Fibroblast of peridontal ligament (primary cell): Measurements from ENCODE around the gene DENND4A.
"Not testable (repeated sequence)": the region's sequence is repeated elsewhere in the genome, so short reads cannot be mapped to it uniquely, and the experiment has no call there.

Experiments used
- DNase-seq: peaks from one replicate; pipeline ENCODE4 v3.0.0-alpha.2; 2010; ENCODE audit errors: extremely low read depth

The DENND4A gene

GRCh38 chr15:65757256-65757655 is 34.8 kb downstream of the DENND4A start:
- no peak for DNase-seq

GRCh38 chr15:65752151-65752700 is 39.9 kb downstream of the DENND4A start:
- no peak for DNase-seq

- no peak for DNase-seq
Observed at GRCh38 chr15:65751431-65751830, 40.7 kb downstream of the DENND4A start.

DNA sequence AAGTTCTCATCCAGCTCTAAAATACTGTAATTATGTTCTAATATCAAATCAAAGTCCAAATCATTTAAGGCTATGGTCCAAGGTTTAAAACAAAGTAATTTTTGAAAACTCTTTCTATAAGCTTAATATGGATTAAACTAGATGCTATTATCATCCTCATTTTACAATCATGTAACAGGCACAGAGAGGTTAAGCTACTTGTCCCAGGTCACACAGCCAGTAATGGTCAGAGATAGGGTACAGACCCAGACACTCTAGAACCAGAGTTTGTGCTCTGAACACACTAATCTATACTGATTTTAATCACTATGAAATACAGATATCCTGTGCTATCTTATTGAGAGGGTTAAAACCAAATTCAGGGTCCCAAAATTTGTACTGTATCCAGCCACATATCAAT is 44.8 kb downstream of the DENND4A start:
- no peak for DNase-seq

DNA sequence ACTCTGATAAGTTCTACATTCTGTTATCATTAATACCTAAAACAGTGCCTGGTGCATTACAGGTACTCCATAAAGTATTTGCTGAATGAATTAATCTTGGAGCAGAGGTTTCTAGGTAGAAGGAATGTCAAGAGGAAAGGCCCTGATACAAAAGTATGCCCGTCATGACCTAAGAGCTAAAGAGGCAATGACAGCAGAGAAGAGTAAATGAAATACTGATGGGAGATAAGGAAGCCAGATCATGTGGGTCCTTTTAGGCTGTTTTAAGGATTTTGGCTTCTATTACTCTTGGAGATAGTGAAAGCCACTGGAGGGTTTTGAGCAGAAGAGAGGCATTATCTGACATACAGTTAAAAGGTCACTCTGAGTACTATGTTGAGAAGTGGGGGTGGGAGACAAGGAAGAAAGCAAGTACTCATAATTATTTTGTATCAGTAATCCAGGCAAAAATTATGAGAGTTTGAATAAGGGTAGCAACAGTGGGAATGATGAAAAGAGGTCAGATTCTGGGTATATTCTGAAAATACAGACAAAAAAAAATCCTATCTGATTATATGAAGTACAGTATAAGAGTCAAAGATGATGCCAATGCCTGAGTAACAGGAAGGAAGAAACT is 48.3 kb downstream of the DENND4A start:
- DNase-seq: no peak

DNA sequence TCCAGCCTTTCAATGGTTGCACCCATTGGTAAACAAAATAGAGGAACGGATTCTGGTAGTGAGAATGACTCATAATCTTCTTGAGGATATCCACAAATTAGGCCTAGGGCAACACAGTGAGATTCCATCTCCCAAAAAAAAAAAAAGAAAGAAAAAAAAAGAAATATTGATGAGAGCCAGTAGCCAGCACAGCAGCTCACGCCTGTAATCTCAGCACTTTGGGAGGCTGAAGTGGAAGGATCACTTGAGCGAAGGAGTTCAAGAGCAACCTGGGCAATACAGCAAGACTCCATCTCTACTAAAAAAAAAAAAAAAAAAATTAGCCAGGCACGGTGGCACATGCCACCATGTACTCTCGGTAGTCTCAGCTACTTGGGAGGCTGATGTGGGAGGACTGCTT is 51.9 kb downstream of the DENND4A start:
- DNase-seq: no peak

- DNase-seq: no peak
Observed at GRCh38 chr15:65738649-65739048, 53.4 kb downstream of the DENND4A start.

- not testable (repeated sequence) for DNase-seq
Observed at GRCh38 chr15:65733599-65733998, 58.5 kb downstream of the DENND4A start.

DNA sequence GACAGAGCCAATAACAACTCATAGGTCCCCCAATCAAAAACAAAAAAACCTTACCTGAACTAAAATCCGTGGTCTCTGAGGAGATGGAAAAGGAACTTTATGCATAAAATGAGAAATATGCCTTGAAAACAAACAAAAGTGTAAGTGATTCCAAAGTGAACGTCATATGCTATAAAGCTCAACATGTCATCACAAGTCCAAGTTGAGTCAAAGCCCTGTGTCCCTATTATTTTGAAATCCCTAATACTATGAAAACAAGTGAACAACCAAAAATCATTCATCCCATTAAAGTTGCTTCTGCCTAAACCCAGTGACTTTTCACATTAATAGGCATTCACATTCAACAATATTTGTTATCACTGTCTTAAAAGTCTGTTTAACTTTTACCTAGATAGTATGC is 59.4 kb downstream of the DENND4A start:
- peak; percentile 15 for DNase-seq

- peak; percentile 40 for DNase-seq
Observed at GRCh38 chr15:65731926-65732325, 60.2 kb downstream of the DENND4A start.

DNA sequence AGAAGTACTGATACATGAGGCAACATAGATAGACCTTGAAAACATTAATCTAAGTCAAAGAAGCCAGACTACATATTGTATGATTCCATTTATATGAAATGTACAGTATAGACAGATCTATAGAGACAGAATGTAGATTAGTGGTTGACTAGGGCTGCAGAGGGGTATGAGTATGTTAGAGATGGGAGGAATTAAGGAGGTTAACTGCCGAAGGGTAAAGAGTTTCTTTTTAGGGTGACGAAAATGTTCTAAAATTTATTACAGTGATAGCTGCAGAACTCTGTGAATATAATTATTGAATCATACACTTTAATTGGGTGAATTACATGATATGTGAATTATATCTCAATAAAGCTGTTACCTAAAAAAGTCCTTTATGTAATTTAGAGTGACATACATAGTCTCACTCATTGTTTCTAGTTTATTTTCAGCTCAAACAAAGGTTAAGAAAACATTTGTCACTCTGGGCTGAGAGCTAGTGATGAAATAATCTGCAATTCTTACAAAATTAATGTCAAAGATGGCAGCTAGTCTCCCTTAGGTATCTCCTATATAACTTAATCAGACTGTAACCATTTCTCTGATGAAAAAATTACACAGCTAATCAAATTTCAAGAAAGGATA is 61.4 kb downstream of the DENND4A start:
- DNase-seq: peak; percentile 58

DNA sequence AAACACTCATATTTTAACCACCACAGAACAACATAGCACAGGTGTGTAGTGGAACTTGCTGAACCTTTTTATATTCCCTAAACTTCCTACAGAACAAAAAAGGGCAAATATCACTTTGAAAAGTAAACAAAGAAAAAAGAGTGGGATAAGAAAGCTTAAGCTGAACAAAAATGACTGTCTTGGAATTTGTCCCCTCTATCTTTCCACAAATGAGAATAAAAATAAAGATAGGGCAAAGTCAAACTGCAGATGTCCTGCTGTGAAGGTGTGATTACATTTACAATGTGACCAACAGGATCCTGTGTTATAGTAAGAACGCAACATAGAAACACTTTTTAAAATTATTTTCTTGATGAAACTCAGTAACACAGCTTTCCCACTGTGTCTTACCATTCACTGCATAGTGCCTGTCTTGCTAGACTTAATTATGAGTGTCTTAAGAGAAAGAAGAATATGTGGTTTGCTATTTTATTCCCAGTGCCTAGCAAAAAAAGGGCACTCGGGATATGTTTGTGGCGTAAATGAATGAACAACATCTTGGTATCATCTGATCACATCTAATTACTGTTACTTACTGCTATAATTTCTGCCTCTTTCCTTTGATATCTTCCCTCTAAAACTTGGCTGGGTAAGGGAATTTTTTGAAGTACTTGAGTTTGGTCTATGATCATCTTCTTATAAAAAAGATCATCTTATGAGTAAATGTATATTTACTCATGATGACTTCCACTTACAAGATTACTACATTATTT is 67.5 kb downstream of the DENND4A start:
- DNase-seq: no peak

DNA sequence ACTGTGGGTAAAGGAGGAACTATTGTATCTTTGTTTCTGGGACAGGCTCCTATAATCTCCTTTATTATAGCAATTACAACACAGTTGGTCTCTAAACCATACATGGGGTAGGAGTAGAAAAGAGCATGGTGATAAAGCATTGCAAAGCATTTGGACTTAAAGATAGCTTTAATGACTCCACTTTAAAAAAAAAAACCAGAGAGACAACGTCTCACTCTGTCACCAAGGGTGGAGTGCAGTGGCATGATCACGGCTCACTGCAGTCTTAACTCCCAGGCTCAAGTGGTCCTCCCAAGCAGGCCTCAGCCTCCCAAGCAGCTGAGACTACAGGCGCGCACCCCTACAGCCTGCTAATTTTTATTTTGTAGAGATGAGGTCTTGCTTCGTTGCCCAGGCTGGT is 68.2 kb downstream of the DENND4A start:
- DNase-seq: no peak

- no peak for DNase-seq
Observed at GRCh38 chr15:65722191-65722590, 69.9 kb downstream of the DENND4A start.

GRCh38 chr15:65712415-65712814 is 79.7 kb downstream of the DENND4A start:
- no peak for DNase-seq

- no peak for DNase-seq
Observed at GRCh38 chr15:65695081-65695480, 97.0 kb downstream of the DENND4A start.

DNA sequence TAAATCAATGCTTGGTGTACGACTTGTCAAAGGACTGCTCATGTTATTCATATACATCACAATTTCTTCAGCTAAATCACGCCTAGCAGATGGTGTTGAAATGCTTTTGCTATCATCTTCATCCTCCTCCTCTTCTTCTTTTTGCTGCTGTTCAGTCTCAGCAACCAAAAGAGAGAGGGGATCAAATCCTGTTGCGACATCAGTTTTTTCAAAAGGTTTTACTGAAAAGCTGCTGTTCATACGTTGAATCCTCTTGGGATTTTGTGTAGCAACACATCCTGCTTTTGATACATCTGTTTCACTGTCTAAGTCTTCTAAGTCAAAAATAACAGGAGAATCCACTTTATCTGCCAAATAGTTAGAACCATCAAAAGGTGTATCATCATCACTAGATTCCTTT is 101.3 kb downstream of the DENND4A start:
- no peak for DNase-seq

DNA sequence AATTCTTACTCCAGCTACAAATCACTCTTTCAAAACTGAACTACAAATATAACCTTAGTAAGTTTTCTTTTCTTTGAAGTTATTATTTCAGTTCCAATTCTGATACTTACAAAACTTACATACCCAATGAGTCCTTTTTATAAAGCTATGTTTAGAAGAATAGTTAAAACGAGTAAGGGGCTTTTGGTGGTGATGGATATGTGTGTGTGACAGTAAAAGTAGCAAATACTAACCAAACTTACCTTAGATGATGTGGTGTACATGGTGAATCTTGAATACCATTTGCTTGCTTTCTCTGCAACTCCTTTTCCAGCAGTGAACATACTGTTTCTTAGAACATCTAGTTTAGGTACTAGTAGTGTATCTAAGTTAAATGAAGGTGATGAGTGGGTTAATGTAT is 101.9 kb downstream of the DENND4A start:
- no peak for DNase-seq

- DNase-seq: no peak
Observed at GRCh38 chr15:65688462-65688861, 103.6 kb downstream of the DENND4A start.

GRCh38 chr15:65682404-65682911 is 109.6 kb downstream of the DENND4A start:
- no peak for DNase-seq

- no peak for DNase-seq
Observed at GRCh38 chr15:65680544-65680943, 111.5 kb downstream of the DENND4A start.

DNA sequence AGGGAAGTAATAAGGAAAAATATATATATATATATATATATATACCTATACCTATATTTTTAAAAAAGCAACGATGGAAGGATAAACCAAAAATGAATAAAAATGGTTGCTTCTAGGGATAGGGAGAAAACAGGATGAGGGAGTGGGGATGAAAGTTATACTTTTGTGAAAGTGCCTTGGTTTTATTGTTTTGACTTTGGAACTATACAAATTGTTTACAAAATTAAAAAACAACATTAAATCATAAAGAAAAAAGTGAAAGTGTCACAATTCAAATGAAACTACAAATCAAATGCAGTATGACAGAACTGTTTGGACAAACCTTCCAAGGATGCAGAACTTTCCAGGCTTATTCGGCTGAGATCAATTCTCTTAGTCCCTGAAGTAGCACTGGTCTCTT is 116.0 kb downstream of the DENND4A start:
- no peak for DNase-seq

GRCh38 chr15:65675551-65675950 is 116.5 kb downstream of the DENND4A start:
- DNase-seq: no peak
